Measurements from ENCODE around the gene COL19A1. TPM values are rescaled to one million over a fixed set of nuclear protein-coding genes. Genes with fewer than 3 reads are reported as not detected.

COL19A1 gene
- polyA plus RNA-seq, 1 of the 3 experiments (the other 2 are of a cell fraction) = 0.15 TPM

- CTCF ChIA-PET = interaction anchor here (1.0 kb wide), 1 partner anchor 10 kb away, joined by 3 read pairs; no protein-coding TSS in a partner anchor
These were observed 9.4 kb downstream of the COL19A1 start for GRCh38 chr6:69875715-69876114.

More at GRCh38 chr6:69875715-69876114, 9.4 kb downstream of the COL19A1 start:
- H3K4me2 ChIP-seq = no peak overlapping the region
- no peak for DNase-seq
- POLR2A ChIA-PET = no interaction called here
- no peaks in the 10 kb centered on the region for H3K79me2 ChIP-seq (ENCODE audit: insufficient read depth)
- TF ChIP-seq MEF2A (IDR thresholded peaks at IDR 0.05; ENCODE audit: borderline replicate concordance, low read depth) (no peak), NFIC (IDR thresholded peaks at IDR 0.05; ENCODE audit: borderline replicate concordance) (no peak), USF1 (IDR thresholded peaks at IDR 0.05; ENCODE audit: borderline replicate concordance, low read depth) (no peak), POLR2AphosphoS5 (IDR thresholded peaks at IDR 0.05; ENCODE audit: low read depth, low read length) (no peak), CTCF (IDR thresholded peaks at IDR 0.05) (no peak), IRF3 (IDR thresholded peaks at IDR 0.05; ENCODE audit: low read depth, low read length) (no peak), CHD2 (IDR thresholded peaks at IDR 0.05; ENCODE audit: low read length, partially characterized antibody) (no peak), JUND (IDR thresholded peaks at IDR 0.05) (no peak), GABPA (IDR thresholded peaks at IDR 0.05; ENCODE audit: low read depth) (no peak), SIN3A (IDR thresholded peaks at IDR 0.05; ENCODE audit: borderline replicate concordance, low read depth, low read length) (no peak), MXI1 (IDR thresholded peaks at IDR 0.05; ENCODE audit: low read depth, low read length) (no peak), EP300 (IDR thresholded peaks at IDR 0.05; ENCODE audit: borderline replicate concordance in 1 of 2, low read depth in 1 of 2, low read length in 1 of 2) (no peak), TEAD4 (IDR thresholded peaks at IDR 0.05; ENCODE audit: borderline replicate concordance, insufficient read depth) (no peak)
- H2AFZ ChIP-seq (ENCODE audit: low read depth) = no peak overlapping the region
- no peaks in the 10 kb centered on the region for H3F3A ChIP-seq (replicated peaks; ENCODE audit: insufficient read depth)
- H3K9me2 ChIP-seq = no peaks in the 10 kb centered on the region
- H3K4me1 ChIP-seq (ENCODE audit: control insufficient read depth in 1 of 2, insufficient read depth in 2 of 2, low read depth in 1 of 2, low read length in 1 of 2) = no peaks in the 10 kb centered on the region
- WGBS (ENCODE audit: low lambda C conversion rate) = 89% methylated on average over 3 of the region's 3 CpGs
- H3K9ac ChIP-seq = no peak overlapping the region
- no peak overlapping the region for H3K4me3 ChIP-seq (ENCODE audit: low read depth in 2 of 2, low read length in 1 of 2)
- H4K20me1 ChIP-seq (ENCODE audit: insufficient read depth) = no peaks in the 10 kb centered on the region
- H3K36me3 ChIP-seq (replicated peaks in 1 of 2; ENCODE audit: control insufficient read depth in 1 of 2, insufficient read depth in 2 of 2, low read length in 1 of 2) = no peaks in the 10 kb centered on the region
- no peaks in the 10 kb centered on the region for H3K9me3 ChIP-seq
- H3K27ac ChIP-seq (ENCODE audit: low read depth in 2 of 2, low read length in 1 of 2) = no peak overlapping the region
- H3K27me3 ChIP-seq (ENCODE audit: insufficient read depth) = no peaks in the 10 kb centered on the region

Data from SK-N-SH (cell line).